Activated CD4-positive, alpha-beta T cell treated with anti-CD3 and anti-CD28 coated beads, Interleukin-2, Interleukin-6, amounts not matched to agents 100 ng/mL and 50 ng/mL, durations not matched to agents 16 hours and 8 hours (primary cell): ENCODE measurements around the gene VPS4A.
A peak's percentile ranks its signal among the peaks of the same experiment; 100 is the strongest.
"Not testable (repeated sequence)": the region's sequence is repeated elsewhere in the genome, so short reads cannot be mapped to it uniquely, and the experiment has no call there.

Experiments
- DNase-seq: peaks from one replicate; pipeline ENCODE4 v3.0.0-alpha.2; 2020

Gene VPS4A

GRCh38 chr16:69328854-69329316 lies 17.7 kb downstream of the VPS4A start:
- DNase-seq = peak; percentile 69

DNA sequence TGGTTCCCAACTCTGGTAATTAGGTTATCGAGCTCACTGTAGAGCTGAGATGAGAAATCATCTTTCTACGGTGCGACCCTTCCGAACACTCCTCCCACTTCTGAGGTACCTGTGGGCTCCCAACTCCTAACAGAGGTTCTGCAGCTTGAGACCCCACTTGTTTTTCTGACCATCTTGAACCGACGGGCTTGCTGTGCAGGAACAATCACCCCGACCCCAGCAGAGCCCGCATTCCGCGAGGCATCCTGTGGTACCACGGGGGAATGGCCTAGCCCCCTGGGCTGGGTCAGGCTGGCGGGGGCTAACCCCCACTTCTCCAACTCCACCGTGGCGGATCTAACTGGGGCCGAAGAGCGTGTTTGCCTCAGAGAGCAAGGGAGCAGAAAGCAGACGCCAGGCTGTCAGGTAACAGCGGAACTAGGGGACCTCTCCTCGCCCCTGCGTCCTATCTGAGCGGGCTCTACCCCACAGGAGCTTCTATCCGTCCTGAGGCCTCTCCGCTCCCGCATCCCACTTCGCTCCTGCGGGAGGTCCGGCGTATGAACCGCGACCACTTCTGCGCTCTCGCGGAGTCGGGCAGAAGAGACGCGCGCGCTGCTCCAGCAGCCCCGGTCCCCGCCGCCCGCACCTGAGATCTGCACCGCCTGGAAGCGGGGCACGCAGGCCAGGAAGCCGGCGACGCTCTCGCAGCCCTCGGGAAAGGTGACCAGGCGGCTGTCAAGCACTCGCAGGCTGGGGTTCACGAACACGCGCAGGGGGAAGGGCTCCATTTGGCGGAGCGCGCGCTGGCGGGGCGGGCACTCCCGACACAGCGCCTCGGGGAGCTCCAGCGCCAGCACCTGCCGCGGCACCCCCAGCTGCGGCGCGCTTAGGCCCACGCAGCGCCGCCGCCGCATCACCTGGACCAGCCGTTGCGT lies 18.5 kb downstream of the VPS4A start:
- peak; percentile 54 for DNase-seq

GRCh38 chr16:69330286-69331109 lies 19.3 kb downstream of the VPS4A start, which contains the start of gene PDF:
Gene PDF (minus strand): TSS chr16:69330588. CDS start chr16:69330570, 18 bp downstream.
- DNase-seq = peak; percentile 93

DNA sequence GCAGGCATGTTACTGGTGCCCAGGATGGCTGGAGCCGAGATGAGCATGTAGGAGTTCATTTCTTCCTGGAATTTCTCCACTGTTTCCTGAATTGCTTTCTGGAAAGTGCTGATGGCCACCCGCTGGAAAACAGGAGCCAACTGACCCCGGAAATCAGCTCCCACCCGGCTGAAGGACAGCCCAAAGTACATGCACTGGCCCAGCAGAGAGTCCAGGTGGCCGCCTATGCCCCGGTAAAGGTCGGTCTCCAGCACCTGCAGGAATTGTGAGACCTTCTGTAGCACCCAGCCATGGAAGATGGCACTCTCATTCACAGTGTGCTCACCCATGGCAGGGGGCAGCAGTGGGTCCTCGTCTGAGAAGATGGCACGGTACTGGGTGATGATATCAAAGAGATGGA lies 23.5 kb downstream of the VPS4A start:
- DNase-seq = no peak

DNA sequence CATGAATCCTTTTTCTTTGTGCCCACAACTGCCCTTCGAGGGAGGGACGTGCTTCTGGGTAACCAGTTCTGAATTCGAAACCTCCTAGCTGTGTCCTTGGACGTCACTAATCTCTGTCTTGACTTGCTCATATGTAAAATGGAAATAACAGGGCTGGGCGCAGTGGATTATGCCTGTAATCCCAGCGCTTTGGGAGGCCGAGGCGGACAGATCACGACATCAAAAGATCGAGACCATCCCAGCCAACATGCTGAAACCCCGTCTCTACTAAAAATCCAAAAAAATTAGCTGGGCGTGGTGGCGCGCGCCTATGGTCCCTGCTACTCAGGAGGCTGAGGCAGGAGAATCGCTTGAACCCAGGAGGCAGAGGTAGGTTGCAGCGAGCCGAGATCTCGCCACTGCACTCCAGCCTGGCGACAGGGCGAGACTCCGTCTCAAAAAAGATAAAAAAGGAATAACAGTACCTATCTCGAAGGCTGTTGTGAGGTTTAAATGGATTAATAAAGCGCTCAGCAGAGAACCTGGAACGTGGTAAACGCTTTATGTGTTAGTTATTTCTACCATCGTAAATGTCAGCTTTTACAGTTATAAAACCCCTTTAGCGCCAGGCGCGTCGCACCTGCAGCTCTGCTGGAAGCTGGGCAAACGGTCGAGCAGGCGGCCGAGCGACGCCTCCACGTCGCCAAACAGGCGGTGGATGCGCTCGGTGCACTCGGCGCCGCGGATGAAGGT lies 27.6 kb downstream of the VPS4A start:
- peak; percentile 70 for DNase-seq

DNA sequence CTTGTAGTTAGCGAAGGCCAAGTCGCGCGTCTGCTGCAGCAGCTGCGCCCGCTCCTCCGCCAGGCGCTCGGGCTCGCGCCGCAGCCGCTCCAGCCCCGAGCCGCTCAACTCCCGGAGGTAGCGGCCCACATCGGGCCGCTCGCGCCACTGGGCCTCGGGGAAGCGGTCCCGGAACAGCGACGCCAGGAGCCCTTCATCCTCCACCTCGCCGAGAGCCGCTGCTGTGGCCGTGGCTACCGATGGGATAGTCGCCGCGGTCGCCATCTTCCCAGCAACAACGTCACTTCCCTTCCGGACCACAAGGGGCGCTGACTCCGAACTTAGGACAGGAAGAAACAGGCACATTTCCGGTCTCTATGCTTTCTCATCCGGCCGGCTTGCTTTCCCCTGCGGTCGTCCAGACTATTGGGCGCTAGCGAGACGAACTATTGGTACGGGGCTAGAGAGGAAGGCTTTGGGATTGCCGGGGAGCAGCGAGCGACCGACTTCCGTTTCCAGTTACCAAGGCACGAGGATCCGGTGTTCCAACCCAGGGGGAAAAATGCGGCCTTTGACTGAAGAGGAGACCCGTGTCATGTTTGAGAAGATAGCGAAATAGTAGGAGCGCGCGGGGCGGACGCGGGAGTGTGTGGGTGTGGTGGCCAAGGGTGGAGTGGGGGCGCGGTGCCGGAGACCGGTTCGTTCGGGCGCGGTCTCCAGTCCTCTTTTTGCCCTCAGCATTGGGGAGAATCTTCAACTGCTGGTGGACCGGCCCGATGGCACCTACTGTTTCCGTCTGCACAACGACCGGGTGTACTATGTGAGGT lies 28.3 kb downstream of the VPS4A start, which contains the start of the genes COG8 and NIP7:
Gene COG8 (minus strand): TSS at position 276 of the 806 bp plus-strand sequence. CDS start 12 bp downstream, at position 264.
Gene NIP7 (plus strand): TSS at position 484 of the 806 bp plus-strand sequence. CDS start 58 bp downstream, at position 542.
- peak; percentile 97 for DNase-seq

- DNase-seq = peak; percentile 29
Observed at GRCh38 chr16:69340095-69340644, 29.0 kb downstream of the VPS4A start.

GRCh38 chr16:69344171-69344570 lies 33.0 kb downstream of the VPS4A start:
- no peak for DNase-seq

- no peak for DNase-seq
Observed at GRCh38 chr16:69345923-69346322, 34.8 kb downstream of the VPS4A start.

- no peak for DNase-seq
Observed at GRCh38 chr16:69346683-69347082, 35.5 kb downstream of the VPS4A start.

DNA sequence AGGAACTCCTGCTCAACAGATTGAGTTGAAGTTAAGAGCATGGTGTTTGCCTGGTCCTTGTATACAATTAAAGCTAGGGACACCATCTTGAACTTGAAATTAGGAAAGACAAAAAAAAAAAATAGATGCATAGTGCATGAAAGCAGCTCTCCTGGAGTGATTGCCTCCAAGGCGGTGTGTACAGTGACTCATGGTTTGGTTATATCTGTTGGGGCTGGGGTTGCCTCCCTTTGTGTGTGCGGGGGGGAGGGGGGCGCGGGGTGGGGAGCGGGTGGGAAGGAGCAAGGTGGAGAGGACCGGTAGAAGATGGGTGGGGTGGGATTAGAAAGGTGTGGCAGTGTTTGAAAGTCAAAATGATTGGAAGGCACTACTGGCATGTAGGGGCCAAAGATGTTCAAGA lies 37.1 kb downstream of the VPS4A start:
- DNase-seq = no peak

- DNase-seq = no peak
Observed at GRCh38 chr16:69349536-69349935, 38.4 kb downstream of the VPS4A start.

DNA sequence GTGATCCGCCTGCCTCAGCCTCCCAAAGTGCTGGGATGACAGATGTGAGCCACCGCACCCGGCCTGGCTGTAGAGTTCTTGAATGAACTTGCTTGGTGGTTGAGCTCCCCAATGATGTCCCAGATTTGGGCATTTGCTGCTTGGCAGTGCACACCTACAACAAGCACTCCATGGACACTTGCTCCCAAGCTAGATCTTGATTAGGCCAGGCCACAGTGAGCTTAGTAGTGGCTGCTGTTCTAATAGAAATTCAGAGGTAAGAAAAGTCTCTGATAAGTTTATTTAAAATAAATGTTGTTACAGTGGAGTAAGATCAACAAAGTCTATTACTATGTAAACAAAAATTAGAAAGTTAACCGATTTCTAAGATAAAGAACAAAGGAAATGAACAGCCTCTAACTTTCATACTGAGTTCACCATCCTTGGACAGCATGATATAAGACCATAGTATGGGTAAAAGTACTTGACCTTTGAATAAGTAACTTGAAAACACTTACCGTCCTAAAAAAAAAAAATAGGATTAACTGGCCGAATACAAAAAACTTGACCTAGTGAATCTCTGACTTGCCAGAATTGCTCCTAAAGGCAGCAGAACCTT lies 39.5 kb downstream of the VPS4A start:
- DNase-seq = no peak

- no peak for DNase-seq
Observed at GRCh38 chr16:69351309-69352027, 40.3 kb downstream of the VPS4A start, which contains the start of gene TMED6. Gene TMED6 (minus strand): TSS chr16:69351786. CDS start chr16:69351753, 33 bp downstream.

- not testable (repeated sequence) for DNase-seq
Observed at GRCh38 chr16:69360070-69360469, 48.9 kb downstream of the VPS4A start.

GRCh38 chr16:69363281-69363717 lies 52.1 kb downstream of the VPS4A start:
- no peak for DNase-seq

GRCh38 chr16:69364088-69364487 lies 52.9 kb downstream of the VPS4A start:
- DNase-seq = no peak

- no peak for DNase-seq
Observed at GRCh38 chr16:69365901-69366300, 54.8 kb downstream of the VPS4A start.

GRCh38 chr16:69366431-69366830 lies 55.3 kb downstream of the VPS4A start:
- DNase-seq = no peak

DNA sequence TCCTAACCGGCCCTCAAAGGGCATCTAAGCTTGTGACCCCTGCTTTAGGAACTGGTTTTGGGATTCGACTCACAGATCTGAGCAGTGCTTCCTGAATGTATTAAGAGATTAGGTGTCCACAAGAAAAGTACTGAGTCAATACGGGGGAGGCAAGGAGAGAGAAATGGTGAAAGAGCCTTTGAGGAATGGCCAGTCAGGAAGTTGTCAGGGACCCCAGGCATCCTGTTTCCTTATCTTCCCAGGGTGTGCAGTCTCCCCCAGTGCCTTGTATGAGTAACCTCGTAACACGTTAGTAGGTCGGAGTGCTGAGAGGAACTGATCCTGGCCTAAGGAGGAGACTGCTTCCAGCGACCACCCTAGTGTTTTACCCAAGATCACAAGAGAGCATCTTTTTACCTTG lies 56.8 kb downstream of the VPS4A start:
- no peak for DNase-seq
